ENCODE results near the gene PCBP3.

GRCh38 chr21:45965084-45965809 is 321.7 kb downstream of the PCBP3 start:
- TF ChIP-seq CTCF (optimal IDR thresholded peaks at IDR 0.05 in 1 of 3, IDR thresholded peaks at IDR 0.05 in 1 of 3, conservative IDR thresholded peaks at IDR 0.05 in 1 of 3; ENCODE audit: extremely low read depth in 1 of 3, insufficient read depth in 2 of 3, low read length in 3 of 3) = no peak
- no peak for TF ChIP-seq EZH2 (IDR thresholded peaks at IDR 0.05; ENCODE audit: low read length)
